ENCODE results near the gene DGKG. TPM values are rescaled to one million over a fixed set of nuclear protein-coding genes. Genes with fewer than 3 reads are reported as not detected.

The DGKG gene
- total RNA-seq, 1 donor from 2014 or later = 0.22 TPM

DNA sequence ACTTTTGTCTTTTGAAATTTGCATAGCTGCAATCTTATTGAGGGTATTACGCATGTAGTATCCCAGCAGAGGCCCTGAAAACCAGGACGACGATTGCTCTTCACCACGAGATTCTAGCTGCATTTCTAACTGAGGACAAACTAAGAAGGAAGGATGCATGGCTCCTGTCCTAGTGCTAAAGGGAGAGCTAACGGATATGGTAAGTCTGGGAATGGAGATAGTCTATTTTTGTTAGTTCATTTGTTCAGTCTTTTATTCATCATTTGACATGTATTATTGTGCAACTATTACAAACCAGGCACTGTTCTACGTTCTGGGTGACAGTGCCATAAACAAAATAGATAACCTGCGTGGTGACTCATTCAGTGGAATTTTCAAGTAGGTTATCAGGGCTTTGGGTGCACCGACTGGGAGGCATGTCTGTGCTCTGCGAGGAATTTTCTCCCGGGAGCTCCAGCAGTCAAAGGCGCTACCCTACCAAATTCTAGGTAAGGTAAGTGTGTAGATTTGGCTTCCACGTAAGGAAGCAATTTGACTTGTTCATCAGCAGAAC, 201.3 kb downstream of the DGKG start:
- Histone ChIP-seq H3K4me1 (no peaks in the 10 kb centered on the region), H4K20me1 (ENCODE audit: low read depth) (no peaks in the 10 kb centered on the region), H3K9ac (no peak overlapping the region), H2AFZ (replicated peaks) (no peak overlapping the region), H3K36me3 (no peaks in the 10 kb centered on the region), H3K27me3 (peaks cover 27% of the 10 kb centered on the region), H3K4me3 (no peak overlapping the region), H3K9me3 (ENCODE audit: low read depth) (no peaks in the 10 kb centered on the region), H3F3A (ENCODE audit: low read depth) (no peaks in the 10 kb centered on the region), H3K27ac (no peak overlapping the region), H3K79me2 (ENCODE audit: low read depth) (no peaks in the 10 kb centered on the region), H3K4me2 (no peak overlapping the region)
- DNase-seq (ENCODE audit: low spot score) = no peak
- TF ChIP-seq, protein P1, sequence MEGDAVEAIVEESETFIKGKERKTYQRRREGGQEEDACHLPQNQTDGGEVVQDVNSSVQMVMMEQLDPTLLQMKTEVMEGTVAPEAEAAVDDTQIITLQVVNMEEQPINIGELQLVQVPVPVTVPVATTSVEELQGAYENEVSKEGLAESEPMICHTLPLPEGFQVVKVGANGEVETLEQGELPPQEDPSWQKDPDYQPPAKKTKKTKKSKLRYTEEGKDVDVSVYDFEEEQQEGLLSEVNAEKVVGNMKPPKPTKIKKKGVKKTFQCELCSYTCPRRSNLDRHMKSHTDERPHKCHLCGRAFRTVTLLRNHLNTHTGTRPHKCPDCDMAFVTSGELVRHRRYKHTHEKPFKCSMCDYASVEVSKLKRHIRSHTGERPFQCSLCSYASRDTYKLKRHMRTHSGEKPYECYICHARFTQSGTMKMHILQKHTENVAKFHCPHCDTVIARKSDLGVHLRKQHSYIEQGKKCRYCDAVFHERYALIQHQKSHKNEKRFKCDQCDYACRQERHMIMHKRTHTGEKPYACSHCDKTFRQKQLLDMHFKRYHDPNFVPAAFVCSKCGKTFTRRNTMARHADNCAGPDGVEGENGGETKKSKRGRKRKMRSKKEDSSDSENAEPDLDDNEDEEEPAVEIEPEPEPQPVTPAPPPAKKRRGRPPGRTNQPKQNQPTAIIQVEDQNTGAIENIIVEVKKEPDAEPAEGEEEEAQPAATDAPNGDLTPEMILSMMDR (IDR thresholded peaks at IDR 0.05) = no peak
- TF ChIP-seq EZH2 (IDR thresholded peaks at IDR 0.05) = no peak
- Mint-ChIP-seq H3K36me3 (no peaks in the 10 kb centered on the region), H3K4me1 (no peaks in the 10 kb centered on the region), H3K9me3 (peaks cover 2% of the 10 kb centered on the region), H3K27me3 (ENCODE audit: insufficient read depth, low read depth) (peaks cover 6% of the 10 kb centered on the region), H3K27ac (no peak overlapping the region), H3K4me3 (no peak overlapping the region)

DNA sequence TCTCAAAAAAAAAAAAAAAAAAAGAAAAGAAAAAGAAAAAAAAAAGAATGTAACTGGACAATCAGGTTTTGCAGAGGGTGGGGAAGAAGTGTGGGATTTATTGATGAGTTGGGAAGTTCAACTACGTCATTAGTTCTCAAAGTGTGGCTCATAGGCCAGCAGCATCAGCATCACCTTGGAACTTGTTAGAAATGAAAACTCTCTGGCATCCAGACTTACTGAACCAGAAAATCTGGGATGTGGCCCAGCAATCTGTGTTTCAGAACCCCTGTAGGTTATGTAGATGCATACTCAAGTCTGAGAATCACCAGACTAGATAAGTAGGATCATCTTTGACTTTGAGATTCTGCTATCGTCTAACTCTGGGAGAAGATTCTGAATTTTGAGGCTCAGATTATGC, 207.4 kb downstream of the DGKG start:
- Mint-ChIP-seq H3K36me3 (no peaks in the 10 kb centered on the region), H3K27ac (no peak overlapping the region), H3K27me3 (ENCODE audit: insufficient read depth, low read depth) (peaks cover 4% of the 10 kb centered on the region), H3K4me3 (no peak overlapping the region), H3K9me3 (no peaks in the 10 kb centered on the region), H3K4me1 (peaks cover 5% of the 10 kb centered on the region)
- Histone ChIP-seq H2AFZ (replicated peaks) (no peak overlapping the region), H3K9ac (no peak overlapping the region), H3K79me2 (ENCODE audit: low read depth) (no peaks in the 10 kb centered on the region), H3K9me3 (ENCODE audit: low read depth) (no peaks in the 10 kb centered on the region), H3F3A (ENCODE audit: low read depth) (no peaks in the 10 kb centered on the region), H3K4me2 (no peak overlapping the region), H4K20me1 (ENCODE audit: low read depth) (no peaks in the 10 kb centered on the region), H3K27me3 (no peaks in the 10 kb centered on the region), H3K4me3 (no peak overlapping the region), H3K27ac (no peak overlapping the region), H3K4me1 (no peaks in the 10 kb centered on the region), H3K36me3 (no peaks in the 10 kb centered on the region)
- no peak for DNase-seq (ENCODE audit: low spot score)
- TF ChIP-seq, protein P1 (IDR thresholded peaks at IDR 0.05) = no peak
- TF ChIP-seq EZH2phosphoT487 (IDR thresholded peaks at IDR 0.05) = no peak
- no peak for TF ChIP-seq EZH2 (IDR thresholded peaks at IDR 0.05)

DNA sequence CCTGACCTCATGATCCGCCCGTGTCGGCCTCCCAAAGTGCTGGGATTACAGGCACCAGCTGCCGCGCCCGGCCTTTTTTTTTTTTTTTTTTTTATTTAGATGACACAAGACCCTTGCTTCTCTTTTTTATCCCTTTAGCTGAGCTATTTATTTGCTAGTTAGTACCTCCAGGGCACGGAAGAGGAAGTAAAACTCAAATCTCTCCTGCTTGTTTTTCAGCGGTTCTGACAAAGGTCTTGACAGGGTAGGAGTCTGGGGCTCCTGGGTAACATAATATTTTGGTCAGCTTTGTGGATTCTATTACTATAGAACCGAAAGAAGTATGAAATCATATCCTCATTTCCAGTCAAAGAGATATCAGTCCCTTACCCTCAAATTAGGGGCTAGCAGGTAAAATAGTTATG, 209.1 kb downstream of the DGKG start:
- H3K27ac ChIP-seq = no peak overlapping the region
- H3F3A ChIP-seq (ENCODE audit: low read depth) = no peaks in the 10 kb centered on the region
- H3K27ac Mint-ChIP-seq = no peak overlapping the region

More for the DNA sequence above, 209.1 kb downstream of the DGKG start:
- Mint-ChIP-seq H3K4me3 (no peak overlapping the region), H3K4me1 (peaks cover 6% of the 10 kb centered on the region), H3K27me3 (ENCODE audit: insufficient read depth, low read depth) (peaks cover 3% of the 10 kb centered on the region), H3K9me3 (no peaks in the 10 kb centered on the region), H3K36me3 (no peaks in the 10 kb centered on the region)
- Histone ChIP-seq H3K4me3 (no peak overlapping the region), H3K79me2 (ENCODE audit: low read depth) (no peaks in the 10 kb centered on the region), H3K9me3 (ENCODE audit: low read depth) (no peaks in the 10 kb centered on the region), H3K4me1 (no peaks in the 10 kb centered on the region), H3K36me3 (no peaks in the 10 kb centered on the region), H4K20me1 (ENCODE audit: low read depth) (no peaks in the 10 kb centered on the region), H2AFZ (replicated peaks) (no peak overlapping the region), H3K9ac (no peak overlapping the region), H3K27me3 (peaks cover 4% of the 10 kb centered on the region), H3K4me2 (no peak overlapping the region)
- no peak for TF ChIP-seq EZH2 (IDR thresholded peaks at IDR 0.05)
- TF ChIP-seq, protein P1 (IDR thresholded peaks at IDR 0.05) = no peak
- TF ChIP-seq EZH2phosphoT487 (IDR thresholded peaks at IDR 0.05) = no peak
- no peak for DNase-seq (ENCODE audit: low spot score)
